NCI-H2107 (cell line): Measurements from ENCODE around the gene B3GALT4.

Experiments used
- DNase-seq: peaks from one replicate; lab custom pipeline; 2025; lab: John Stamatoyannopoulos, UW

B3GALT4 gene

DNA sequence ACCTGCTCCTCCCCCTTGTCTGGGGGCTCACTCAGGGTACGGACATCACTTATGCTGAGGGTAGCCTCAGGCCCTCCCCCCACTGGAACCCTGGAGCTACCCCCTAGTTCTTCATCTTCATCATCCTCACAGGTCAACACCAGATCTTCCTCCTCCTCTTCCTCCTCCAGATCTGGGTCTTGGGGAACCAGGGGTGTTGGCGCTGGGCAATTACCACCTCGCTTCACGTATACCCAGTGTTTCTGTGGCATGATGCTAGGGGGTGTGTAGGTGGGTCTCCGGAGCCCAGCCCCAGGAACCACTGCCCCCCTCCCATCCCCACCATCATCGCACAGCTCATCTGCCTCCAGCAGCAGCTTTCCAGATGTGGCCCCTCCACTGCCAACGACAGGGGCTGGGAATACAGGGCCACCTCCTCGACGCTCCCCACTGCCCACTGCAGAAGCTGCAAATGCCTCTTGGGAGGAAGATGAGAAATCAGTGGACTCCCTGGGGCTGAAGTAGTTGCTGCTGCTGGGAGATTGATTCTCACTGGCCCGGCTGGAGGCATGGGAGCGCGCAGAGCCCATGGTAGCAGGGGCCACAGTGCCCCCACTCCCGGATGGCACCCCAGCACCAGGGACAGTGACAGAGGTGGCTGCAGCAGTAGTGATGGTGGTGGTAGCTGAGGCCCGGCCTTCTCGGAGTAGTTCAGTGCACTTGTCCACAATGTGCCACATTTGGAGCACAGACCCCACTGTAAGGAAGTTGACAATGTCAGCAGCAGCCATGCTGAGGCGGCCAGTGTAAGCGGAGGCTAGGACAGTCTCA lies 39.1 kb downstream of the B3GALT4 start:
- DNase-seq, result no peak

- DNase-seq, result no peak
These were observed 39.9 kb downstream of the B3GALT4 start for GRCh38 chr6:33316603-33317418.

DNA sequence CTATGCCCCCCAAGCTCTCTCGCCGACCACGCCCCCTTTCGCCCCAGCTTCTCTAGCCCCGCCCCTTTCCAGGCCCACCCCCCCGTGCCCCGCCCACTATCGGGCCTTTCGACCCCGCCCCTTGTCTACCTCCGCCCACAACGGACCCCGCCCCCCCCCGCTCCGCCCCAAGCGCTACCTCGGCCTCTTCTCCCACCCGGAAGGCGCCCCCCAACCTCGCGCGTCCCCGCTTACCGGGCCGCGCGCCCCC lies 40.4 kb downstream of the B3GALT4 start:
- DNase-seq, result no peak

DNA sequence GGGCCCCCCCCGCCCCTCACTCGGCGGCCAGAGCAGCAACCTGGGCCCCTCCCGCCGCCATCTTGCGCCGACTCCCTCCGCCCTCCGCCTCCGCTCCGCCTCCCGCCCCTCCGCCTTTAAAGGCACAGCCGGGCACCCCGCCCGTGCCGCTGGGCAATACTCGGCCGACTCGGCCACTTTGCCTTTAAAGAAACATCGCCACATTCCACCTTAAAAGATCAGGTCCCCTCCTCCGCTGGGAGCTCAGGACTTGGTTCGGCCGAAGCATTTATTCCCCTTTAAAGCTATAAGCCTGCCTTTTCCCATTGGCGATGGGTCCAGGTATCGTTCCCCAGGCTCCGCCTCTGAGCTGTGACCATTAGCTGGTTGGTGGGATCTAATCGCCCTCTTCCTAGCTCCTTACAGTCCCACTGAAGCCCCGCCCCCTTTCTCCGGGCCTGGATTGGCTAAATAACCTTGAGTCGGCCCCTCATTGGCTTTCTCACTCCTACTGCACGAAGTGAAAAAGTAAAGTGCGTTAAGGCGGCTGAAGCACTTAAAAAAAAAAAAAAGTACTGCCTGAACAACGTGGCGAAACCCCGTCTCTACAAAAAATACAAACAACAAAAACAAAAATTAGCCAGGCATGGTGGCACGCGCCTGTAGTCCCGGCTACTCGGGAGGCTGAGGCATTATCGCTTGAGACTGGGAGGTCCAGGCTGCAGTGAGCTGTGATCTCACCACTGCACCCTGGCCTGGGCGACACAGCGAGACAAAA lies 40.9 kb downstream of the B3GALT4 start, which contains the start of gene ZBTB22:
Gene ZBTB22, minus strand, starts transcription at position 76 of the 757 bp plus-strand sequence. CDS start 828 bp downstream, outside the sequence.
- DNase-seq, result peak; percentile 88

DNA sequence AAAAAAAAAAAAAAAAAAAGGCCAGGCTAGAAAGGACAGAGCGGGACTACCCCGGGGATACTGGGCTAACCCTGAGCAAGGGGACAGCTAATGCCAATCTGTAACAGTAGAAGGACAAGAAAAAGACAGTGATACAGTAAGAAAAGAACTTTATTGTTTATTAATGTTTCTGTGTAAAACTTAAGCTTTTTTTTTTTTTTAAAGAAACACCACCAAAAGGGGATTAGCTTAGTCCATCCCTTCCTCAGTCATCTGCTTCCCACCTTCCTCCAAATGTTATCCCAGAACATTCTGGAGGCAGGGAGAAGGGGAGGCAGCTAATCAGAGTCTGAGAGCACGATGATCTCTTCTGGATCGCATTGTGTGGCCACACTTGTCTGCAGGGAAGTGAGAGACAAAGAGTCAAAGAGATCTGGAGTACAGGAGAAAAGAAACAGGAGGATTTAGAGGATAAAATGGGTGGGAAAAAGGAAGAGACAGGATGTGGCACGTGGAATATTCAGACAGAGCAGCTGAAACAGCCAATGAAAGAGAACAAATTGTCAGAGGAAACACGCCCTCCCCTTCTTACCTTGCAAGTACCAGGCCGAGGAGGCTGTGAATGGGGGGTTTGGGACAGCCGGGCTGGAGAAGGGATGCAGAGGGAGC lies 41.6 kb downstream of the B3GALT4 start:
- DNase-seq, result no peak

- no peak for DNase-seq
These were observed 43.0 kb downstream of the B3GALT4 start for GRCh38 chr6:33319939-33320314.

DNA sequence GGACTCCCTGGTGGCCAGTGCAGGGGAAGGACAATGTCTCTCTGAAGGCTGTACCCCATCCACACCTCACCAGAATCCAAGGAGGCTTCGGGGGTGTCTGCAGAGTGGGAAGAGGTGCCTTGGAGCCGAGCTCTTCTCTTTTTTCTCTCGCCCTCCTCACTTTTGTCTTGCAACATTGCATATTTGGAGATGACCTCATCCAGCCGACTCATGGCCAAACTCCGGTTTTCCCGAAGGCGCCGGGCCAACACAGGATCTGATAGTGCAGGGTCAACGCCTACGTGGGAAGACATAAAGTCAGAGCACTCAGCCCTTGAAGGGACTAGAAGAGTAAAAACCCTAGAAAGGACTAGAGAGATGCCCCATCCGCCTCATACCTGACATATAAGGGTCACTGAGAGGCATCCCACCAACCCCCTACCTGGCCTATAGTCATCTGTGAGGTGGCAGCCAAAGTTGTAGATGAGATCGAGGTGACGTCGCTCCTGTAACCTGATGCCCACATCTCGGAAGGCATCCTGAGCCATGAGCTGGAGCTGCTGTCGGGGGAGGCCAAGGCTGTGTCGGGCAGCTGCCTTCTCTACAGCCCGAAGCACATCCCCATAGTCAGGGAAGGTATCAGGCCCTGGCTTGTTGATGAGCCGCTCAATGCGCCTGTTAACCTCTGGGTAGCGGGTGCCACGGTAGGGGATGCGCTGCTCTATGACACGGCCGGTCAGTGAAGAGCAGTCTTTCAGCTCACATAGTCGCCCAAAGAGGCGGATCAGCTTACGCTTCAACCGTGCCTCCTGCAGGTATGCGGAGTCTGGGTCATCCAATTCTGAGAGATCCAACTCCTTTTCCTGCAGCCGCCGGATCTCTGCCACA lies 43.6 kb downstream of the B3GALT4 start:
- no peak for DNase-seq

DNA sequence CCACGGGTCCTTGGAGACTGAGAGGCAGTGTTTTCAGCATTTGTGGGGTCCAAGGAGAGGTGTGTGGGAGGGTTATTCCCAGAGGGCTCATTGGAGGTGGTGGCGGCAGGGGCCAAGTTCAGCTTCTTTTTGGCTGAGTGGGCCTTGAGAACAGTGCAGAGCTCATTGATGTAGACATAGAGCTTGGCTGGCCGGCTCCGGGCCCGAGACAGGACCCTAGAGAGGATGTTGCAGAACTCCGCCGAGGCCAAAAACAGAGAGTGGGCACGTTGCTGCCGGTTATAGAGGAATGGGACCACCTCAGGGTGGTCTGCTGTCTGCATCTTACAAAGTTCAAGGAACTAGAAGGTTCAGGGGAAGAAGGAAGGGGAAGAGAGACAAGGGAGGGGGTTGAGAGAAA lies 44.3 kb downstream of the B3GALT4 start:
- no peak for DNase-seq

DNA sequence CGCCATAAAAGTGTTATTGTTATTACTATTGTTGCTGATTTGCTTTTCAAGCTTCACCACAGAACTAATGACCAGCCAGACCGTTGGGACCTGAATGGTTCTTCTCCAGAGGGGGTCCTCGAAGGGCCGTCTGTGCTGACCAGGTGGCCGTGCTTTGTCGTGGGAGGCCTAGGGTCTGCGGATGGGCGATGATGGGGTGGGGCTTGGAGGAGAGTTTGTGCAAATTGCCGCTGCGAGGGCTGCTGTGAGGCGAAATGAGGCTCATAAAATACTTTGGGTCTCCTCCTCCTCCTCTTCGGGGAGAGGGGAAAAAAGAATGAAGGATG lies 46.7 kb downstream of the B3GALT4 start:
- DNase-seq, result no peak

GRCh38 chr6:33324125-33324524 lies 47.2 kb downstream of the B3GALT4 start:
- DNase-seq, result no peak
